ENCODE measurements around the gene SMPD1. TPM values are rescaled to one million over a fixed set of nuclear protein-coding genes. Genes with fewer than 3 reads are reported as not detected.

SMPD1 gene
- total and polyA plus RNA-seq, 2 donors (not counting 1 experiment from before 2014, with no cell fraction given), result 18.3 to 30.7 TPM

DNA sequence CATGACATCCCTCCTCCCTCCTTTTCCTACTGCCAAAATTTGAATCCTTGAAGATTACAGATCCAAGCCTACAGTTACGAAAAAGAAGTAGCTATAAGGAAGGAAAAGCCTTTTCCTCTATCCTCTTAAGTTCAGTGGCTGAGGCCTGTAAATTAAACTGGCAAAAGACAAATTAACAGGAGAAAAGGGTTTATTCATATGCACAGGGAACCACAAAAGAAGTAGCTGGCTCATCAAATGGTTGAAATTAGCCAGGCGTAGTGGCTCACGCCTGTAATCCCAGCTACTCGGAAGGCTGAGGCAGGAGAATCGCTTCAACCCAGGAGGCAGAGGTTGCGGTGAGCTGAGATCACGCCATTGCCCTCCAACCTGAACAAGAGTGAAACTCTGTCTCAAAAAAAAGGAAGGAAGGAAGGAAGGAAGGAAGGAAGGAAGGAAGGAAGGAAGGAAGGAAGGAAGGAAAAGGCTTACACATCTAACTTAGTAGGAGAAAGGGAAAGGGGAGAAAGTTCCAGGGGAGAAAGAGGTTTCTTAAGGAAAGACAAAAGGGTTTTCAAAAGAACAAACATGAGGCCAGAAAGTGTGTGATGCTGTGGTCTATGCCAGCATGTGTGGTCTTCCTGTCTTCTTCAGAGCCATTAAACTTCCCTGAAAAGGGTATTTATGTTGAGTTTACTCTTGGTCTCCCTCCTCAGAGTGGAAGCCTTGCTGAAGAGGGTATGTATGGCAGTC, 5.1 kb upstream of the SMPD1 start:
- no peak for ATAC-seq (ENCODE audit: low read depth)
- H3K79me2 ChIP-seq (ENCODE audit: control insufficient read depth, insufficient read depth, low read length), result no peaks in the 10 kb centered on the region
- no peaks in the 10 kb centered on the region for H3K9me3 ChIP-seq (ENCODE audit: control extremely low read depth in 1 of 3, control insufficient read depth in 2 of 3, insufficient read depth in 1 of 3, low read length in 2 of 3)
- H3K9me3 Mint-ChIP-seq (ENCODE audit: insufficient read depth), result no peaks in the 10 kb centered on the region
- no peak overlapping the region for H3K27ac Mint-ChIP-seq
- WGBS (ENCODE audit: insufficient coverage), result 100% methylated on average over 6 of the region's 7 CpGs
- no peak for DNase-seq
- no peaks in the 10 kb centered on the region for H3K27me3 Mint-ChIP-seq
- H3K4me3 ChIP-seq (ENCODE audit: control extremely low read depth in 1 of 5, extremely low read depth in 1 of 5, insufficient read depth in 1 of 5, low read depth in 2 of 5, low read length in 4 of 5), result no peak overlapping the region
- H3K4me3 Mint-ChIP-seq, result no peak overlapping the region
- POLR2A ChIA-PET, result no interaction called here
- H2AFZ ChIP-seq (ENCODE audit: insufficient read depth, low read depth, low read length, poor library complexity, severe bottlenecking), result no peak overlapping the region
- H3K4me2 ChIP-seq (replicated peaks; ENCODE audit: low read depth, low read length, poor library complexity, severe bottlenecking), result no peak overlapping the region
- H3K27ac ChIP-seq (ENCODE audit: low read length in 2 of 2), result no peak overlapping the region
- TF ChIP-seq, protein P1, sequence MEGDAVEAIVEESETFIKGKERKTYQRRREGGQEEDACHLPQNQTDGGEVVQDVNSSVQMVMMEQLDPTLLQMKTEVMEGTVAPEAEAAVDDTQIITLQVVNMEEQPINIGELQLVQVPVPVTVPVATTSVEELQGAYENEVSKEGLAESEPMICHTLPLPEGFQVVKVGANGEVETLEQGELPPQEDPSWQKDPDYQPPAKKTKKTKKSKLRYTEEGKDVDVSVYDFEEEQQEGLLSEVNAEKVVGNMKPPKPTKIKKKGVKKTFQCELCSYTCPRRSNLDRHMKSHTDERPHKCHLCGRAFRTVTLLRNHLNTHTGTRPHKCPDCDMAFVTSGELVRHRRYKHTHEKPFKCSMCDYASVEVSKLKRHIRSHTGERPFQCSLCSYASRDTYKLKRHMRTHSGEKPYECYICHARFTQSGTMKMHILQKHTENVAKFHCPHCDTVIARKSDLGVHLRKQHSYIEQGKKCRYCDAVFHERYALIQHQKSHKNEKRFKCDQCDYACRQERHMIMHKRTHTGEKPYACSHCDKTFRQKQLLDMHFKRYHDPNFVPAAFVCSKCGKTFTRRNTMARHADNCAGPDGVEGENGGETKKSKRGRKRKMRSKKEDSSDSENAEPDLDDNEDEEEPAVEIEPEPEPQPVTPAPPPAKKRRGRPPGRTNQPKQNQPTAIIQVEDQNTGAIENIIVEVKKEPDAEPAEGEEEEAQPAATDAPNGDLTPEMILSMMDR (IDR thresholded peaks at IDR 0.05), result no peak
- no peak for TF ChIP-seq EZH2 (IDR thresholded peaks at IDR 0.05; ENCODE audit: borderline replicate concordance, insufficient read depth, low read depth, low read length, poor library complexity, severe bottlenecking)
- peaks cover 7 to 9% of the 10 kb centered on the region in 2 donors for H3K4me1 ChIP-seq (ENCODE audit: control insufficient read depth in 2 of 2, insufficient read depth in 2 of 2, low read length in 2 of 2)
- H3K9ac ChIP-seq (ENCODE audit: low read length), result no peak overlapping the region
- H3K36me3 ChIP-seq (replicated peaks in 1 of 2; ENCODE audit: control extremely low read depth in 1 of 2, control insufficient read depth in 1 of 2, extremely low read depth in 1 of 2, insufficient read depth in 2 of 2, low read length in 1 of 2), result no peaks in the 10 kb centered on the region
- H4K20me1 ChIP-seq (ENCODE audit: control insufficient read depth, insufficient read depth, low read length, poor library complexity, severe bottlenecking), result no peaks in the 10 kb centered on the region
- CTCF ChIA-PET, result interaction anchor here (0.6 to 1.6 kb wide), 2 partner anchors 22 to 87 kb away, joined by 4 to 6 read pairs; no protein-coding TSS in a partner anchor
- peaks cover 10% of the 10 kb centered on the region for H3K4me1 Mint-ChIP-seq
- no peaks in the 10 kb centered on the region for H3K27me3 ChIP-seq (replicated peaks in 1 of 4; ENCODE audit: control extremely low read depth in 1 of 4, control insufficient read depth in 3 of 4, insufficient read depth in 4 of 4, low read length in 3 of 4)
- intact Hi-C loops (cut with micrococcal nuclease), result no loop called here

Data from B cell (primary cell).